ENCODE data around the gene RBM17. TPM values are rescaled to one million over a fixed set of nuclear protein-coding genes. Genes with fewer than 3 reads are reported as not detected.

RBM17 gene
- total RNA-seq, 1 experiment from 2014 or later, result 65.4 TPM

- no TSS peak for BruUV-seq (replicated peaks)
- in situ Hi-C loops (cut with HindIII; ENCODE audit: low pct_unique_long_range_greater_than_20kb, low sequenced_read_pairs), result no loop called here
- Histone ChIP-seq H3K4me3 (ENCODE audit: low read depth in 2 of 2, low read length in 2 of 2) (no peak overlapping the region), H3K4me1 (ENCODE audit: control insufficient read depth, insufficient read depth, low read length) (peaks cover 3% of the 10 kb centered on the region; the same call in 1 of the 2 replicates), H3K9me3 (ENCODE audit: control insufficient read depth, insufficient read depth, low read depth, low read length) (no peaks in the 10 kb centered on the region), H3K36me3 (ENCODE audit: control insufficient read depth, insufficient read depth, low read length) (no peaks in the 10 kb centered on the region), H3K27me3 (ENCODE audit: control insufficient read depth, insufficient read depth, low read length) (peaks cover 2% of the 10 kb centered on the region; the same call in 1 of the 2 replicates), H3K27ac (ENCODE audit: low read length) (no peak overlapping the region)
- intact Hi-C loops (cut with micrococcal nuclease; ENCODE audit: unreplicated experiment), result no loop called here
- CTCF ChIA-PET, result no interaction called here
- POLR2A ChIA-PET, result no interaction called here
- ATAC-seq (no peak), DNase-seq (ENCODE audit: low read depth, low spot score) (no peak)
- TF ChIP-seq TCF7L2 (IDR thresholded peaks at IDR 0.05; ENCODE audit: low read depth, low read length) (no peak), POLR2AphosphoS5 (IDR thresholded peaks at IDR 0.05; ENCODE audit: low read depth, low read length) (no peak)
These were observed 41.0 kb upstream of the RBM17 start for GRCh38 chr10:6047847-6048246.

- Histone ChIP-seq H3K36me3 (ENCODE audit: control insufficient read depth, insufficient read depth, low read length) (no peaks in the 10 kb centered on the region), H3K9me3 (ENCODE audit: control insufficient read depth, insufficient read depth, low read depth, low read length) (no peaks in the 10 kb centered on the region), H3K4me3 (ENCODE audit: low read depth in 2 of 2, low read length in 2 of 2) (no peak overlapping the region), H3K4me1 (ENCODE audit: control insufficient read depth, insufficient read depth, low read length) (peaks cover 3% of the 10 kb centered on the region; the same call in 1 of the 2 replicates), H3K27me3 (ENCODE audit: control insufficient read depth, insufficient read depth, low read length) (no peaks in the 10 kb centered on the region), H3K27ac (ENCODE audit: low read length) (no peak overlapping the region)
- intact Hi-C loops (cut with micrococcal nuclease; ENCODE audit: unreplicated experiment) (no loop called here), in situ Hi-C loops (cut with HindIII; ENCODE audit: low pct_unique_long_range_greater_than_20kb, low sequenced_read_pairs) (no loop called here)
- ATAC-seq, result no peak
- CTCF ChIA-PET, result no interaction called here
- no TSS peak for BruUV-seq (replicated peaks)
- POLR2A ChIA-PET, result no interaction called here
- no peak for DNase-seq (ENCODE audit: low read depth, low spot score)
- TF ChIP-seq SIN3A (IDR thresholded peaks at IDR 0.05; ENCODE audit: borderline replicate concordance, insufficient read depth, low read depth, low read length), result no peak
- no peak for TF ChIP-seq CTCF (IDR thresholded peaks at IDR 0.05)
- TF ChIP-seq, protein P1, sequence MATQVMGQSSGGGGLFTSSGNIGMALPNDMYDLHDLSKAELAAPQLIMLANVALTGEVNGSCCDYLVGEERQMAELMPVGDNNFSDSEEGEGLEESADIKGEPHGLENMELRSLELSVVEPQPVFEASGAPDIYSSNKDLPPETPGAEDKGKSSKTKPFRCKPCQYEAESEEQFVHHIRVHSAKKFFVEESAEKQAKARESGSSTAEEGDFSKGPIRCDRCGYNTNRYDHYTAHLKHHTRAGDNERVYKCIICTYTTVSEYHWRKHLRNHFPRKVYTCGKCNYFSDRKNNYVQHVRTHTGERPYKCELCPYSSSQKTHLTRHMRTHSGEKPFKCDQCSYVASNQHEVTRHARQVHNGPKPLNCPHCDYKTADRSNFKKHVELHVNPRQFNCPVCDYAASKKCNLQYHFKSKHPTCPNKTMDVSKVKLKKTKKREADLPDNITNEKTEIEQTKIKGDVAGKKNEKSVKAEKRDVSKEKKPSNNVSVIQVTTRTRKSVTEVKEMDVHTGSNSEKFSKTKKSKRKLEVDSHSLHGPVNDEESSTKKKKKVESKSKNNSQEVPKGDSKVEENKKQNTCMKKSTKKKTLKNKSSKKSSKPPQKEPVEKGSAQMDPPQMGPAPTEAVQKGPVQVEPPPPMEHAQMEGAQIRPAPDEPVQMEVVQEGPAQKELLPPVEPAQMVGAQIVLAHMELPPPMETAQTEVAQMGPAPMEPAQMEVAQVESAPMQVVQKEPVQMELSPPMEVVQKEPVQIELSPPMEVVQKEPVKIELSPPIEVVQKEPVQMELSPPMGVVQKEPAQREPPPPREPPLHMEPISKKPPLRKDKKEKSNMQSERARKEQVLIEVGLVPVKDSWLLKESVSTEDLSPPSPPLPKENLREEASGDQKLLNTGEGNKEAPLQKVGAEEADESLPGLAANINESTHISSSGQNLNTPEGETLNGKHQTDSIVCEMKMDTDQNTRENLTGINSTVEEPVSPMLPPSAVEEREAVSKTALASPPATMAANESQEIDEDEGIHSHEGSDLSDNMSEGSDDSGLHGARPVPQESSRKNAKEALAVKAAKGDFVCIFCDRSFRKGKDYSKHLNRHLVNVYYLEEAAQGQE (IDR thresholded peaks at IDR 0.05; ENCODE audit: insufficient read depth in 1 of 2, low read depth in 2 of 2, low read length in 1 of 2), result no peak
- TF ChIP-seq POLR2AphosphoS5 (IDR thresholded peaks at IDR 0.05; ENCODE audit: low read depth, low read length), result no peak
- no peak for TF ChIP-seq TCF7L2 (IDR thresholded peaks at IDR 0.05; ENCODE audit: low read depth, low read length)
These were observed 40.4 kb upstream of the RBM17 start for GRCh38 chr10:6048281-6049030.

DNA sequence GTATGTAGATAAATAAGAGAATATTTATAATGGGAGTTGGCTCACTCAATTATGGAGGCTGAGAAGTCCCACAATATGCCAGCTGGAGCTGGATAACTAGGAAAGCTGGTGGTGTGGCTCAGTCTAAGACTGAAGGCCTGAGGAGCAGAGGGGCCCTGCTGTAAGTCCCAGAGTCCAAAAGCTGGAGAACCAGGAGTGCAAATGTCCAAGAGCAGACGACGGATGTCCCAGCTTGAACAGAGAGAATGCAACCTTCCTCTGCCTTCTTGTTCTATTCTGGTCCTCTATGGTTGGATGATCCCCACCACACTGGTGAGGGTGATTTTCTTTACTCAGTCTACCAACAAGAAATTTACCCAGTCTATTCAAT, 39.8 kb upstream of the RBM17 start:
- TF ChIP-seq CTCF (IDR thresholded peaks at IDR 0.05), result no peak
- no peak for TF ChIP-seq SIN3A (IDR thresholded peaks at IDR 0.05; ENCODE audit: borderline replicate concordance, insufficient read depth, low read depth, low read length)
- no peak for TF ChIP-seq POLR2AphosphoS5 (IDR thresholded peaks at IDR 0.05; ENCODE audit: low read depth, low read length)
- TF ChIP-seq, protein P1 (IDR thresholded peaks at IDR 0.05; ENCODE audit: insufficient read depth in 1 of 2, low read depth in 2 of 2, low read length in 1 of 2), result no peak
- no peak for TF ChIP-seq TCF7L2 (IDR thresholded peaks at IDR 0.05; ENCODE audit: low read depth, low read length)
- Histone ChIP-seq H3K4me3 (ENCODE audit: low read depth in 2 of 2, low read length in 2 of 2) (no peak overlapping the region), H3K27ac (ENCODE audit: low read length) (no peak overlapping the region), H3K4me1 (ENCODE audit: control insufficient read depth, insufficient read depth, low read length) (peaks cover 3% of the 10 kb centered on the region; the same call in 1 of the 2 replicates), H3K36me3 (ENCODE audit: control insufficient read depth, insufficient read depth, low read length) (no peaks in the 10 kb centered on the region), H3K27me3 (ENCODE audit: control insufficient read depth, insufficient read depth, low read length) (no peaks in the 10 kb centered on the region), H3K9me3 (ENCODE audit: control insufficient read depth, insufficient read depth, low read depth, low read length) (no peaks in the 10 kb centered on the region)
- no peak for ATAC-seq
- CTCF ChIA-PET, result no interaction called here
- intact Hi-C loops (cut with micrococcal nuclease; ENCODE audit: unreplicated experiment), result no loop called here
- no TSS peak for BruUV-seq (replicated peaks)
- in situ Hi-C loops (cut with HindIII; ENCODE audit: low pct_unique_long_range_greater_than_20kb, low sequenced_read_pairs), result no loop called here
- DNase-seq (ENCODE audit: low read depth, low spot score), result no peak
- POLR2A ChIA-PET, result no interaction called here

Data from Panc1 (cell line).